ENCODE data around the gene TNS3.

GRCh38 chr7:47572094-47572445 lies 9.8 kb downstream of the TNS3 start:
- TF ChIP-seq, protein P1, sequence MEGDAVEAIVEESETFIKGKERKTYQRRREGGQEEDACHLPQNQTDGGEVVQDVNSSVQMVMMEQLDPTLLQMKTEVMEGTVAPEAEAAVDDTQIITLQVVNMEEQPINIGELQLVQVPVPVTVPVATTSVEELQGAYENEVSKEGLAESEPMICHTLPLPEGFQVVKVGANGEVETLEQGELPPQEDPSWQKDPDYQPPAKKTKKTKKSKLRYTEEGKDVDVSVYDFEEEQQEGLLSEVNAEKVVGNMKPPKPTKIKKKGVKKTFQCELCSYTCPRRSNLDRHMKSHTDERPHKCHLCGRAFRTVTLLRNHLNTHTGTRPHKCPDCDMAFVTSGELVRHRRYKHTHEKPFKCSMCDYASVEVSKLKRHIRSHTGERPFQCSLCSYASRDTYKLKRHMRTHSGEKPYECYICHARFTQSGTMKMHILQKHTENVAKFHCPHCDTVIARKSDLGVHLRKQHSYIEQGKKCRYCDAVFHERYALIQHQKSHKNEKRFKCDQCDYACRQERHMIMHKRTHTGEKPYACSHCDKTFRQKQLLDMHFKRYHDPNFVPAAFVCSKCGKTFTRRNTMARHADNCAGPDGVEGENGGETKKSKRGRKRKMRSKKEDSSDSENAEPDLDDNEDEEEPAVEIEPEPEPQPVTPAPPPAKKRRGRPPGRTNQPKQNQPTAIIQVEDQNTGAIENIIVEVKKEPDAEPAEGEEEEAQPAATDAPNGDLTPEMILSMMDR (IDR thresholded peaks at IDR 0.05; ENCODE audit: low read length): no peak
- TF ChIP-seq EZH2 (optimal IDR thresholded peaks at IDR 0.05; ENCODE audit: low read depth, low read length) (no peak), EZH2phosphoT487 (IDR thresholded peaks at IDR 0.05; ENCODE audit: low read length) (no peak)
